NCI-H2196 treated with DMSO at 0.1 percent for 48 hours (cell line): ENCODE measurements around the gene TEX12.

Source experiments
- DNase-seq: peaks from one replicate; lab custom pipeline; 2025; ENCODE audit not compliant: unreplicated experiment; lab: John Stamatoyannopoulos, UW

The TEX12 gene

DNA sequence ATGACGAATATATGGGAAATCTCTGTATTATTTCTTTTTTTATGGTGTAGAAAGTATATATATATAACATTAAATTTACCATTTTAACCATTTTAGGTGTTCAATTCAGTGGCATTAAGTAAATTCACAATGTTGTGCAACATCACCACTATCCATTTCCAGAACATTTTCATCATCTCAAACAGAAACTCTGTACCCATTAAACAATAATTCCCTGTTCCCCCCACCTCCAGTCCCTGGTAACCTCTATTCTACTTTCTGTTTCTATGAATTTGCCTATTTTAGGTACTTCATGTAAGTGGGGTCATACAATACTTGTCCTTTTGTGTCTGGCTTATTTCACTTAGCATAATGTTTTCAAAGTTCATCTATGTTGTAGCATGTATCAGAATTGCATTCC lies 43.7 kb downstream of the TEX12 start:
- DNase-seq: no peak

DNA sequence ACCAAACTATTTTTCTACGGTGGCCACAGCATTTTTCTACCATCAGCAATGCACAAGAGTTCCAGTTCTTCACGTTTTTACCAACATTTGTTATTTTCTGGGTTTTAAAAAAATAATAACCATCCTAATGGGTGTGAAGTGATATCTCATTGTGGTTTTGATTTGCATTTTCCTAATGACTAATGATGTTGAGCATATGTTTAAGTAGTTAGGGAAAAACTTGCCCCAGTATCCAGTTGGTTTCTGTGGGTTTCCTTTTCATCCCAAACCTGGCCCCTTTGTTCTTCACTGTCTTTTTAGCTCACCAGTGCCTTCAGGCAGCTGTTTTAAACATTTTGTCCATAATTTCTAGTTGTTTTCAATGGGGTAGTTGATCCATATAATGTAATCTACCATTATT lies 44.4 kb downstream of the TEX12 start:
- no peak for DNase-seq

GRCh38 chr11:112212290-112212689 lies 45.1 kb downstream of the TEX12 start:
- DNase-seq: no peak

- DNase-seq: no peak
Measured at GRCh38 chr11:112212710-112213109, 45.5 kb downstream of the TEX12 start.

GRCh38 chr11:112213753-112214152 lies 46.6 kb downstream of the TEX12 start:
- DNase-seq: no peak

GRCh38 chr11:112215621-112216020 lies 48.4 kb downstream of the TEX12 start:
- DNase-seq: no peak

DNA sequence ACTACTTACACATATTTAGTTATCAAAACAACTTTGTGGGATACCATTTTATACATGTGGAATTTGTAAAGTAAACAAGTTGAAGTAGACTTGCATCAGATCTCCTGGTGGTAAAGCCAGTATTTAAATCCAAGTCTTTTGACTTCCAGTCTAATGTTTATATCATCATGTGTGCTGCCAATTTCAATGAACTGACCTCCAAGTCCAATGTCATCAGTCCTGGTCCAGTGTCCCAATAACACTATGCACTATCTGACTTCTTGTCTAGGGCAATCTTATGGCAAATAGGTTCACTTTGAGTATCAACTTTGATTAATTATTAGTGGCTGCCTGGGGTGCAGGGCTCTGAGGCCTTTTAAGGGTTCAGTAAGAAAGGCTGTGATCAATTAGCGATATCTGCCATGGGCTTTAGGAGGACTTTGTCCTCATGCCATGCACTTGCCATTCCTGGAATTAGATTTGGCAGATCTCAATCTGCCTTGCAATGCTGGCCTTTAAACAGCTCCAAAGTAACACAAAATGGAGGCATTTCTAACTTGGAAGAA lies 49.5 kb downstream of the TEX12 start:
- DNase-seq: no peak

DNA sequence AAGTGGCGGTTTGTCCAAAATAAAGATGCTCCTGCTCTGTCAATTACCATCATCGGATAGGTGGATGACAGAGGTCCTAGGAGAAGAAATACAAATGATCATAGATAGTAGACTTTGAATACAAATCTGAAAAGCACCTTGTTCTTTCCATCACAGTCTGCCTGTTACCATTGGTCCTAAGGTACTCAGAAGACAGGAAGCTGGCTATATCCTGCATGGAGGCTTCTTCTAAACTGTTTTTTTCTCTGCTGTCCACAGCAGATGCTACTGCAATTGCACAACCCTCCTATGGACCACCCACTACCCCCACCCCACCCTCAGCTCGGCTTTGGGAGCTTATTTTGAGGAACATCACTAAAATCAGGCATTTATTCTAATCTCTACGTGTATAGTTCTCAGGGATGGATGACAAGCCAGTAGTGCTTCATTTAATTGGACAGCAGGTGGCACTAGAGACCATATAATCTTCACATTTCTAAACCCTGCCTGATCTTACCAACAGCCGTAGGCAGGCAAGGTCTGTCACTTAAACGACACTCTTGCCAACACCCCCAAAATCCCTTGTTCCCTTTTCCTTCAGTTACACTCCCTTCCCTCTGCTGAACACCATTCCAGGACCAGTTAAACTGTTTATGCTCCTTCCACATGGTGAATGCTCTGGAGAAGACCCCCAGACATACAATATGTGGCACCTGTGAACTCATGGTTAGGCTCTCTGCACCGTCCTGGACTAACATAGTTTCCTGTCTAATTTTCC lies 52.5 kb downstream of the TEX12 start:
- peak; percentile 63 for DNase-seq

DNA sequence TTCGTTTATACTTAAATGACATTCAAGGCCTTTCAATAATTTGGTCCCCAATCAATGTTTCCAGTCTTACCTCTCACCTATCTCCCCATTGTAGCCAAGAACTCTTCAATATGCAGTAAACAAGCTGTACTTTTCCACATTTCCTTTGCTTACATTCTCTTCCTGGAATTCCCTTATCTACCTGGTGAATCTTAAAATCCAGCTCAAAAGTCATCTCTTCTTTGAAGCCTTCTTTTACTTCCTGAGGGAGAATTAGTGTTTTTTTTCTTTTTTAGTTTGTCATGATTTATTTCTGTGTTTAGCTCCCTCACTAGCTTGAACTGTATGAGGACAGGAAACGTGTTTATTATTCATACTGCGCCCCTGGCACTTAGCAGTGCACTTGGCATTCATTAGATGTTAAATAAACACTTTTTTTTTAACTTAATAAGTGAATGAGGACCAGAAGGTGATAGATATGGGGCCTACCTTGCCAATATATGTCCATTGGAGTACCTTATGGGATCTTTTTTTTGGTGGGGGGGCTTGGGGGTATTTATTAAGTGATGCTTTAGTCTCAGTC lies 54.2 kb downstream of the TEX12 start:
- DNase-seq: no peak
